Ectodermal cell (in vitro differentiated cells): ENCODE measurements around the gene TEKTIP1.
A peak's percentile ranks its signal among the peaks of the same experiment; 100 is the strongest.
"Not testable (repeated sequence)": the region's sequence is repeated elsewhere in the genome, so short reads cannot be mapped to it uniquely, and the experiment has no call there.

Source experiments
- H3K27ac ChIP-seq: 2 replicates; pipeline ENCODE4 v1.7.0; 2013; ENCODE audit warnings: mild to moderate bottlenecking, low read depth, low read length; ENCODE audit not compliant: insufficient read depth, poor library complexity, severe bottlenecking
- H3K27me3 ChIP-seq: 2 replicates; pipeline ENCODE4 v1.7.0; 2013; ENCODE audit warnings: mild to moderate bottlenecking, low read length; ENCODE audit not compliant: insufficient read depth, control insufficient read depth, poor library complexity, severe bottlenecking
- H3K36me3 ChIP-seq: one replicate; pipeline ENCODE4 v1.7.0; 2013; ENCODE audit warnings: low read length; ENCODE audit not compliant: control insufficient read depth, insufficient read depth
- H3K4me1 ChIP-seq: one replicate; pipeline ENCODE4 v1.7.0; 2013; ENCODE audit warnings: low read length; ENCODE audit not compliant: control insufficient read depth, insufficient read depth
- H3K4me3 ChIP-seq: 2 replicates; pipeline ENCODE4 v1.7.0; 2013; ENCODE audit warnings: low read depth, low read length, control low read depth; ENCODE audit not compliant: insufficient read depth
- H3K9me3 ChIP-seq: 2 replicates; pipeline ENCODE4 v1.7.0; 2013; ENCODE audit warnings: mild to moderate bottlenecking, low read length, moderate library complexity; ENCODE audit not compliant: control insufficient read depth
- WGBS, 2 experiments: methylation state at CpG; one replicate each; pipeline ENCODE4 v1.1.7; 2013; ENCODE audit warnings: missing lambda C conversion rate in 2 of 2; 5-methylcytosine and 5-hydroxymethylcytosine counted together

TEKTIP1 gene

GRCh38 chr19:3575260-3575741, 36.3 kb downstream of the TEKTIP1 start:
- peaks cover 30% of the 10 kb centered on the region for H3K27me3 ChIP-seq

GRCh38 chr19:3575949-3576673, 37.1 kb downstream of the TEKTIP1 start:
- peaks cover 9% of the 10 kb centered on the region for H3K4me1 ChIP-seq
- peak overlapping the region; percentile 47 for H3K4me3 ChIP-seq
- no peak overlapping the region for H3K27ac ChIP-seq
- no peaks in the 10 kb centered on the region for H3K9me3 ChIP-seq
- WGBS, 2 experiments, result 66 to 67% methylated on average over 29 of the region's 29 CpGs
- H3K27me3 ChIP-seq, result peaks cover 30% of the 10 kb centered on the region
- no peaks in the 10 kb centered on the region for H3K36me3 ChIP-seq

More at GRCh38 chr19:3575260-3575741, 36.3 kb downstream of the TEKTIP1 start:
- Histone ChIP-seq H3K4me3 (no peak overlapping the region), H3K27ac (no peak overlapping the region), H3K36me3 (no peaks in the 10 kb centered on the region), H3K4me1 (peaks cover 9% of the 10 kb centered on the region), H3K9me3 (no peaks in the 10 kb centered on the region)
- WGBS, 2 experiments, result 89% methylated on average over 19 of the region's 19 CpGs

- no peak overlapping the region for H3K27ac ChIP-seq
- H3K27me3 ChIP-seq, result peaks cover 32% of the 10 kb centered on the region
These were observed 37.9 kb downstream of the TEKTIP1 start for GRCh38 chr19:3576696-3577443.

GRCh38 chr19:3577723-3578344, 38.9 kb downstream of the TEKTIP1 start:
- peaks cover 34% of the 10 kb centered on the region for H3K27me3 ChIP-seq
- H3K9me3 ChIP-seq, result no peaks in the 10 kb centered on the region
- H3K36me3 ChIP-seq, result no peaks in the 10 kb centered on the region
- no peak overlapping the region for H3K4me3 ChIP-seq
- 50% methylated on average over 60 of the region's 60 CpGs for WGBS, 2 experiments
- peaks cover 9% of the 10 kb centered on the region for H3K4me1 ChIP-seq
- no peak overlapping the region for H3K27ac ChIP-seq

More at GRCh38 chr19:3576696-3577443, 37.9 kb downstream of the TEKTIP1 start:
- H3K36me3 ChIP-seq, result no peaks in the 10 kb centered on the region
- peaks cover 9% of the 10 kb centered on the region for H3K4me1 ChIP-seq
- WGBS, 2 experiments, result 2 to 3% methylated on average over 66 to 72 of the region's 78 CpGs
- H3K4me3 ChIP-seq, result peak overlapping the region; percentile 47
- no peaks in the 10 kb centered on the region for H3K9me3 ChIP-seq

- WGBS, 2 experiments, result 82 to 83% methylated on average over 17 of the region's 17 CpGs
- Histone ChIP-seq H3K27ac (no peak overlapping the region), H3K9me3 (no peaks in the 10 kb centered on the region), H3K27me3 (peaks cover 38% of the 10 kb centered on the region), H3K4me3 (no peak overlapping the region), H3K36me3 (no peaks in the 10 kb centered on the region), H3K4me1 (peaks cover 9% of the 10 kb centered on the region)
These were observed 39.4 kb downstream of the TEKTIP1 start for GRCh38 chr19:3578390-3578789.

GRCh38 chr19:3580156-3580934, 41.4 kb downstream of the TEKTIP1 start:
- Histone ChIP-seq H3K27me3 (peaks cover 53% of the 10 kb centered on the region), H3K27ac (no peak overlapping the region), H3K4me1 (peaks cover 9% of the 10 kb centered on the region), H3K36me3 (no peaks in the 10 kb centered on the region), H3K4me3 (no peak overlapping the region), H3K9me3 (no peaks in the 10 kb centered on the region)
- WGBS, 2 experiments, result 80 to 81% methylated on average over 11 of the region's 11 CpGs

- not testable (repeated sequence) for H3K4me3 ChIP-seq, H3K9me3 ChIP-seq, H3K4me1 ChIP-seq, H3K36me3 ChIP-seq, H3K27ac ChIP-seq
- 81 to 82% methylated on average over 4 of the region's 4 CpGs for WGBS, 2 experiments
- peaks cover 56% of the 10 kb centered on the region for H3K27me3 ChIP-seq
These were observed 42.8 kb downstream of the TEKTIP1 start for GRCh38 chr19:3581792-3582191.

- H3K27ac ChIP-seq, H3K9me3 ChIP-seq, H3K4me3 ChIP-seq: not testable (repeated sequence)
These were observed 45.2 kb downstream of the TEKTIP1 start for GRCh38 chr19:3584036-3584802.

More at GRCh38 chr19:3584036-3584802, 45.2 kb downstream of the TEKTIP1 start:
- not testable (repeated sequence) for H3K36me3 ChIP-seq, H3K4me1 ChIP-seq
- peaks cover 47% of the 10 kb centered on the region for H3K27me3 ChIP-seq
- 86 to 89% methylated on average over 13 to 15 of the region's 15 CpGs for WGBS, 2 experiments
